ENCODE data around the gene UGGT2. TPM values are rescaled to one million over a fixed set of nuclear protein-coding genes. Genes with fewer than 3 reads are reported as not detected.

The UGGT2 gene
- total and polyA plus RNA-seq, 2 donors (not counting 1 experiment from before 2014, with no cell fraction given): 0.39 to 6.7 TPM

GRCh38 chr13:96036515-96036914 is 16.7 kb downstream of the UGGT2 start:
- H3K9me3 Mint-ChIP-seq (ENCODE audit: insufficient read depth): no peaks in the 10 kb centered on the region
- Histone ChIP-seq H3K9me3 (ENCODE audit: control extremely low read depth in 1 of 3, control insufficient read depth in 2 of 3, insufficient read depth in 1 of 3, low read length in 2 of 3) (peaks cover 0 to 22% (median 5%) of the 10 kb centered on the region in 3 donors), H3K4me2 (replicated peaks; ENCODE audit: low read depth, low read length, poor library complexity, severe bottlenecking) (no peak overlapping the region), H3K9ac (ENCODE audit: low read length) (no peak overlapping the region), H3K27me3 (replicated peaks in 1 of 4; ENCODE audit: control extremely low read depth in 1 of 4, control insufficient read depth in 3 of 4, insufficient read depth in 4 of 4, low read length in 3 of 4) (no peaks in the 10 kb centered on the region), H3K79me2 (ENCODE audit: control insufficient read depth, insufficient read depth, low read length) (no peaks in the 10 kb centered on the region), H3K4me3 (ENCODE audit: control extremely low read depth in 1 of 5, extremely low read depth in 1 of 5, insufficient read depth in 1 of 5, low read depth in 2 of 5, low read length in 4 of 5) (no peak overlapping the region), H3K27ac (ENCODE audit: low read length in 2 of 2) (no peak overlapping the region), H4K20me1 (ENCODE audit: control insufficient read depth, insufficient read depth, low read length, poor library complexity, severe bottlenecking) (no peaks in the 10 kb centered on the region), H3K36me3 (replicated peaks in 1 of 2; ENCODE audit: control extremely low read depth in 1 of 2, control insufficient read depth in 1 of 2, extremely low read depth in 1 of 2, insufficient read depth in 2 of 2, low read length in 1 of 2) (no peaks in the 10 kb centered on the region), H2AFZ (ENCODE audit: insufficient read depth, low read depth, low read length, poor library complexity, severe bottlenecking) (no peak overlapping the region), H3K4me1 (ENCODE audit: control insufficient read depth in 2 of 2, insufficient read depth in 2 of 2, low read length in 2 of 2) (no peaks in the 10 kb centered on the region)
- H3K27me3 Mint-ChIP-seq: no peaks in the 10 kb centered on the region
- H3K4me3 Mint-ChIP-seq: no peak overlapping the region
- no peak overlapping the region for H3K27ac Mint-ChIP-seq
- DNase-seq (no peak), ATAC-seq (ENCODE audit: low read depth) (no peak)
- POLR2A ChIA-PET: no interaction called here
- WGBS (ENCODE audit: insufficient coverage): 100% methylated on average over 1 of the region's 1 CpG
- intact Hi-C loops (cut with micrococcal nuclease): no loop called here
- CTCF ChIA-PET: no interaction called here
- TF ChIP-seq, protein P1, sequence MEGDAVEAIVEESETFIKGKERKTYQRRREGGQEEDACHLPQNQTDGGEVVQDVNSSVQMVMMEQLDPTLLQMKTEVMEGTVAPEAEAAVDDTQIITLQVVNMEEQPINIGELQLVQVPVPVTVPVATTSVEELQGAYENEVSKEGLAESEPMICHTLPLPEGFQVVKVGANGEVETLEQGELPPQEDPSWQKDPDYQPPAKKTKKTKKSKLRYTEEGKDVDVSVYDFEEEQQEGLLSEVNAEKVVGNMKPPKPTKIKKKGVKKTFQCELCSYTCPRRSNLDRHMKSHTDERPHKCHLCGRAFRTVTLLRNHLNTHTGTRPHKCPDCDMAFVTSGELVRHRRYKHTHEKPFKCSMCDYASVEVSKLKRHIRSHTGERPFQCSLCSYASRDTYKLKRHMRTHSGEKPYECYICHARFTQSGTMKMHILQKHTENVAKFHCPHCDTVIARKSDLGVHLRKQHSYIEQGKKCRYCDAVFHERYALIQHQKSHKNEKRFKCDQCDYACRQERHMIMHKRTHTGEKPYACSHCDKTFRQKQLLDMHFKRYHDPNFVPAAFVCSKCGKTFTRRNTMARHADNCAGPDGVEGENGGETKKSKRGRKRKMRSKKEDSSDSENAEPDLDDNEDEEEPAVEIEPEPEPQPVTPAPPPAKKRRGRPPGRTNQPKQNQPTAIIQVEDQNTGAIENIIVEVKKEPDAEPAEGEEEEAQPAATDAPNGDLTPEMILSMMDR (IDR thresholded peaks at IDR 0.05): no peak
- TF ChIP-seq EZH2 (IDR thresholded peaks at IDR 0.05; ENCODE audit: borderline replicate concordance, insufficient read depth, low read depth, low read length, poor library complexity, severe bottlenecking): no peak
- H3K4me1 Mint-ChIP-seq: no peaks in the 10 kb centered on the region

- Histone ChIP-seq H3K9ac (ENCODE audit: low read length) (no peak overlapping the region), H4K20me1 (ENCODE audit: control insufficient read depth, insufficient read depth, low read length, poor library complexity, severe bottlenecking) (no peaks in the 10 kb centered on the region), H2AFZ (ENCODE audit: insufficient read depth, low read depth, low read length, poor library complexity, severe bottlenecking) (no peak overlapping the region), H3K9me3 (ENCODE audit: control extremely low read depth in 1 of 3, control insufficient read depth in 2 of 3, insufficient read depth in 1 of 3, low read length in 2 of 3) (peaks cover 0 to 18% (median 5%) of the 10 kb centered on the region in 3 donors), H3K79me2 (ENCODE audit: control insufficient read depth, insufficient read depth, low read length) (no peaks in the 10 kb centered on the region), H3K27ac (ENCODE audit: low read length in 2 of 2) (no peak overlapping the region), H3K4me1 (ENCODE audit: control insufficient read depth in 2 of 2, insufficient read depth in 2 of 2, low read length in 2 of 2) (no peaks in the 10 kb centered on the region), H3K36me3 (replicated peaks in 1 of 2; ENCODE audit: control extremely low read depth in 1 of 2, control insufficient read depth in 1 of 2, extremely low read depth in 1 of 2, insufficient read depth in 2 of 2, low read length in 1 of 2) (no peaks in the 10 kb centered on the region), H3K27me3 (replicated peaks in 1 of 4; ENCODE audit: control extremely low read depth in 1 of 4, control insufficient read depth in 3 of 4, insufficient read depth in 4 of 4, low read length in 3 of 4) (no peaks in the 10 kb centered on the region), H3K4me3 (ENCODE audit: control extremely low read depth in 1 of 5, extremely low read depth in 1 of 5, insufficient read depth in 1 of 5, low read depth in 2 of 5, low read length in 4 of 5) (no peak overlapping the region), H3K4me2 (replicated peaks; ENCODE audit: low read depth, low read length, poor library complexity, severe bottlenecking) (no peak overlapping the region)
- no peaks in the 10 kb centered on the region for H3K27me3 Mint-ChIP-seq
- no peaks in the 10 kb centered on the region for H3K4me1 Mint-ChIP-seq
- ChIA-PET CTCF (no interaction called here), POLR2A (no interaction called here)
- no peak for ATAC-seq (ENCODE audit: low read depth)
- WGBS (ENCODE audit: insufficient coverage): 95% methylated on average over 10 of the region's 10 CpGs
- intact Hi-C loops (cut with micrococcal nuclease): no loop called here
- TF ChIP-seq EZH2 (IDR thresholded peaks at IDR 0.05; ENCODE audit: borderline replicate concordance, insufficient read depth, low read depth, low read length, poor library complexity, severe bottlenecking): no peak
- TF ChIP-seq, protein P1 (IDR thresholded peaks at IDR 0.05): no peak
- no peak overlapping the region for H3K27ac Mint-ChIP-seq
- no peak for DNase-seq
- no peaks in the 10 kb centered on the region for H3K9me3 Mint-ChIP-seq (ENCODE audit: insufficient read depth)
- H3K4me3 Mint-ChIP-seq: no peak overlapping the region
These were observed 18.5 kb downstream of the UGGT2 start for GRCh38 chr13:96034662-96035061.
